ENCODE measurements around the gene TMEM203. TPM values are rescaled to one million over a fixed set of nuclear protein-coding genes. Genes with fewer than 3 reads are reported as not detected.

TMEM203 gene
- total and polyA plus RNA-seq, 2 of the 13 experiments (the other 11 are each of a cell fraction or from before 2014, with no cell fraction given), result 23.4 to 36.7 TPM

DNA sequence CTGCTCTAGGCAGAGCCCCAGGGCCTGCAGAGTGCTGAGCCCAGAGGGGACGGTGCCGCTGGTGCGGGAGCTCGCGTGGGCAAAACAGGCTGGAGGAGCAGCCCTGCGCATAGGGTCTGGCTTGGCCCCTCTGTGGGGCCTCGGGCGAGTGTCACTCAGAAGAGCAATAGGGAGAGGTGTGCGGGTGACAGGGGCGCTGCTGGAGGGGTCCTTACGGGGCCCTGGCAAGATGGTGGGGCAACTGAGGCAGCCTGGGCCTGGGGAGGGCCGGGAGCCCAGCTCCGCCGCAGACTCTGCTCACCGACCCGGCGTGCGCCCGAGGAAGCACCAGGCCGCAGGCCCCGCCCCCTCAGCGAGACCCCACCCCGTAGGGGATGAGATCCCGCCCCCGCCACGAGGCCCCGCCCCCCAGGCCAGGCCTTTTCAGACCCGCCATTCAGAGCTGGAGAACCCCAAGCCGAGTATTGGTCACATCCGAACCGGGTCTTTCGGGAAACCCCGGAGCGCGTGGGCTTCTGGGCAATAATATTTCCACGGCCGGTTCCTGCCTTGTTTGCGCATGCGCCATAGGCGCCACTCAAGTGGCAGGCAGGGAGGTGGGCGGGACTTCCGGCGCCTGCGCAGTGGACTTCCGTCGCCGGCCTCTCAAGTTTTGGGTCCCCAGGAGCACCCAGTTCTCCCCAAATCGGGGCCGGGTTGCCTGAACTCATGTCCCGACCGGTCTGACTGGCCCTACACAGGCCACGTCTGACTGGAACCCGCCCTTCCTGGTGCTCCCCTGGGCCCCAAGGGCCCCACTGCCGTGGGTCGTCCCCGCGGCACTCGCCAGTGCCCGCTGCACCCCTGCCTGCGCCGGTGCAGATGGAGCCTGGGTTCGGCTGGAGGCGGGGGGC lies 17.9 kb upstream of the TMEM203 start (continued):
- TF ChIP-seq SKI (IDR thresholded peaks at IDR 0.05; ENCODE audit: partially characterized antibody) (no peak), ZNF629 (CRISPR knock-in tag; conservative IDR thresholded peaks at IDR 0.05) (no peak), NCOR1 (IDR thresholded peaks at IDR 0.05; ENCODE audit: borderline replicate concordance, low read length) (no peak), TOE1 (CRISPR knock-in tag; IDR thresholded peaks at IDR 0.05) (no peak), ZMYM2 (CRISPR knock-in tag; IDR thresholded peaks at IDR 0.05) (no peak), ZNF777 (CRISPR knock-in tag; IDR thresholded peaks at IDR 0.05) (peak; percentile 39; the same call in 1 of the 2 replicates), NFATC3 (CRISPR knock-in tag; IDR thresholded peaks at IDR 0.05) (no peak), ZKSCAN1 (IDR thresholded peaks at IDR 0.05; ENCODE audit: low read length) (no peak), RBAK (CRISPR knock-in tag; IDR thresholded peaks at IDR 0.05) (no peak), ZNF737 (CRISPR knock-in tag; IDR thresholded peaks at IDR 0.05; ENCODE audit: borderline replicate concordance) (no peak), ZNF296 (CRISPR knock-in tag; conservative IDR thresholded peaks at IDR 0.05) (no peak), ERF (CRISPR knock-in tag; IDR thresholded peaks at IDR 0.05) (no peak), ZNF331 (CRISPR knock-in tag; IDR thresholded peaks at IDR 0.05) (no peak), JUND (CRISPR knock-in tag; IDR thresholded peaks at IDR 0.05) (no peak), ZNF816 (CRISPR knock-in tag; IDR thresholded peaks at IDR 0.05; ENCODE audit: borderline replicate concordance) (no peak; the same call in 1 of the 2 replicates), KLF11 (CRISPR knock-in tag; IDR thresholded peaks at IDR 0.05) (no peak), NFE2L2 (IDR thresholded peaks at IDR 0.05; ENCODE audit: low read length) (no peak), SYNCRIP (IDR thresholded peaks at IDR 0.05; ENCODE audit: insufficient read depth, low read depth, low read length) (no peak), ZNF644 (CRISPR knock-in tag; IDR thresholded peaks at IDR 0.05; ENCODE audit: low read depth) (no peak), ZNF235 (CRISPR knock-in tag; IDR thresholded peaks at IDR 0.05; ENCODE audit: borderline replicate concordance) (no peak), SIN3A (IDR thresholded peaks at IDR 0.05; ENCODE audit: borderline replicate concordance, low read depth, low read length) (no peak)
- TF ChIP-seq, protein P1, sequence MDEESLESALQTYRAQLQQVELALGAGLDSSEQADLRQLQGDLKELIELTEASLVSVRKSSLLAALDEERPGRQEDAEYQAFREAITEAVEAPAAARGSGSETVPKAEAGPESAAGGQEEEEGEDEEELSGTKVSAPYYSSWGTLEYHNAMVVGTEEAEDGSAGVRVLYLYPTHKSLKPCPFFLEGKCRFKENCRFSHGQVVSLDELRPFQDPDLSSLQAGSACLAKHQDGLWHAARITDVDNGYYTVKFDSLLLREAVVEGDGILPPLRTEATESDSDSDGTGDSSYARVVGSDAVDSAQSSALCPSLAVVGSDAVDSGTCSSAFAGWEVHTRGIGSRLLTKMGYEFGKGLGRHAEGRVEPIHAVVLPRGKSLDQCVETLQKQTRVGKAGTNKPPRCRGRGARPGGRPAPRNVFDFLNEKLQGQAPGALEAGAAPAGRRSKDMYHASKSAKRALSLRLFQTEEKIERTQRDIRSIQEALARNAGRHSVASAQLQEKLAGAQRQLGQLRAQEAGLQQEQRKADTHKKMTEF (CRISPR knock-in tag; IDR thresholded peaks at IDR 0.05), result peak; percentile 25; the same call in 1 of the 2 replicates
- TF ChIP-seq, protein P2, sequence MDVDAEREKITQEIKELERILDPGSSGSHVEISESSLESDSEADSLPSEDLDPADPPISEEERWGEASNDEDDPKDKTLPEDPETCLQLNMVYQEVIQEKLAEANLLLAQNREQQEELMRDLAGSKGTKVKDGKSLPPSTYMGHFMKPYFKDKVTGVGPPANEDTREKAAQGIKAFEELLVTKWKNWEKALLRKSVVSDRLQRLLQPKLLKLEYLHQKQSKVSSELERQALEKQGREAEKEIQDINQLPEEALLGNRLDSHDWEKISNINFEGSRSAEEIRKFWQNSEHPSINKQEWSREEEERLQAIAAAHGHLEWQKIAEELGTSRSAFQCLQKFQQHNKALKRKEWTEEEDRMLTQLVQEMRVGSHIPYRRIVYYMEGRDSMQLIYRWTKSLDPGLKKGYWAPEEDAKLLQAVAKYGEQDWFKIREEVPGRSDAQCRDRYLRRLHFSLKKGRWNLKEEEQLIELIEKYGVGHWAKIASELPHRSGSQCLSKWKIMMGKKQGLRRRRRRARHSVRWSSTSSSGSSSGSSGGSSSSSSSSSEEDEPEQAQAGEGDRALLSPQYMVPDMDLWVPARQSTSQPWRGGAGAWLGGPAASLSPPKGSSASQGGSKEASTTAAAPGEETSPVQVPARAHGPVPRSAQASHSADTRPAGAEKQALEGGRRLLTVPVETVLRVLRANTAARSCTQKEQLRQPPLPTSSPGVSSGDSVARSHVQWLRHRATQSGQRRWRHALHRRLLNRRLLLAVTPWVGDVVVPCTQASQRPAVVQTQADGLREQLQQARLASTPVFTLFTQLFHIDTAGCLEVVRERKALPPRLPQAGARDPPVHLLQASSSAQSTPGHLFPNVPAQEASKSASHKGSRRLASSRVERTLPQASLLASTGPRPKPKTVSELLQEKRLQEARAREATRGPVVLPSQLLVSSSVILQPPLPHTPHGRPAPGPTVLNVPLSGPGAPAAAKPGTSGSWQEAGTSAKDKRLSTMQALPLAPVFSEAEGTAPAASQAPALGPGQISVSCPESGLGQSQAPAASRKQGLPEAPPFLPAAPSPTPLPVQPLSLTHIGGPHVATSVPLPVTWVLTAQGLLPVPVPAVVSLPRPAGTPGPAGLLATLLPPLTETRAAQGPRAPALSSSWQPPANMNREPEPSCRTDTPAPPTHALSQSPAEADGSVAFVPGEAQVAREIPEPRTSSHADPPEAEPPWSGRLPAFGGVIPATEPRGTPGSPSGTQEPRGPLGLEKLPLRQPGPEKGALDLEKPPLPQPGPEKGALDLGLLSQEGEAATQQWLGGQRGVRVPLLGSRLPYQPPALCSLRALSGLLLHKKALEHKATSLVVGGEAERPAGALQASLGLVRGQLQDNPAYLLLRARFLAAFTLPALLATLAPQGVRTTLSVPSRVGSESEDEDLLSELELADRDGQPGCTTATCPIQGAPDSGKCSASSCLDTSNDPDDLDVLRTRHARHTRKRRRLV (CRISPR knock-in tag; IDR thresholded peaks at IDR 0.05), result no peak
- TF ChIP-seq, protein P3, sequence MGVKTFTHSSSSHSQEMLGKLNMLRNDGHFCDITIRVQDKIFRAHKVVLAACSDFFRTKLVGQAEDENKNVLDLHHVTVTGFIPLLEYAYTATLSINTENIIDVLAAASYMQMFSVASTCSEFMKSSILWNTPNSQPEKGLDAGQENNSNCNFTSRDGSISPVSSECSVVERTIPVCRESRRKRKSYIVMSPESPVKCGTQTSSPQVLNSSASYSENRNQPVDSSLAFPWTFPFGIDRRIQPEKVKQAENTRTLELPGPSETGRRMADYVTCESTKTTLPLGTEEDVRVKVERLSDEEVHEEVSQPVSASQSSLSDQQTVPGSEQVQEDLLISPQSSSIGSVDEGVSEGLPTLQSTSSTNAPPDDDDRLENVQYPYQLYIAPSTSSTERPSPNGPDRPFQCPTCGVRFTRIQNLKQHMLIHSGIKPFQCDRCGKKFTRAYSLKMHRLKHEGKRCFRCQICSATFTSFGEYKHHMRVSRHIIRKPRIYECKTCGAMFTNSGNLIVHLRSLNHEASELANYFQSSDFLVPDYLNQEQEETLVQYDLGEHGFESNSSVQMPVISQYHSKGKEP (CRISPR knock-in tag; IDR thresholded peaks at IDR 0.05), result no peak
